ENCODE results near the gene LAMA1. TPM values are rescaled to one million over a fixed set of nuclear protein-coding genes. Genes with fewer than 3 reads are reported as not detected.

Gene LAMA1
- total RNA-seq, 2 donors from 2014 or later = 0.99 to 3.4 TPM

DNA sequence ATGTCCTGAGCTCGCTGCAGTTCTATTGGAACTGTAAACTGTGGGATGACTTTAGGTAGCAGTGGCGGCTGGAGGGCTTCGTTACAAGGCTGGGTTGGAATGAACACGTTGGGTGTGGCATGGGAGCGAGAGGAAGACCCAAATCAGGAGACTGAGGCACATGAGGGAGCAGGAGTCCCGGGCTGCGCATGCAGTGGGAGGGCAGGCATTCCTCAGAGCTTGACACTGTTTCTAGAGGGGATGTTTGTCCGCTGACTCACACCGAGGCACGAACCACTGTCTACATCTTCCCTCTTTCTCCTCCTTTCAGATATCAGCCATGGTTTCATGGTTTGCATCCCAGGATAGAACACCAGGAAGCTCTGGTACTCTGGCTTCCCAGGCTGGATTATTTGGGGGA lies 40.6 kb upstream of the LAMA1 start:
- no peak for DNase-seq
- no peak overlapping the region for H3K27ac ChIP-seq
- TF ChIP-seq, protein P1, sequence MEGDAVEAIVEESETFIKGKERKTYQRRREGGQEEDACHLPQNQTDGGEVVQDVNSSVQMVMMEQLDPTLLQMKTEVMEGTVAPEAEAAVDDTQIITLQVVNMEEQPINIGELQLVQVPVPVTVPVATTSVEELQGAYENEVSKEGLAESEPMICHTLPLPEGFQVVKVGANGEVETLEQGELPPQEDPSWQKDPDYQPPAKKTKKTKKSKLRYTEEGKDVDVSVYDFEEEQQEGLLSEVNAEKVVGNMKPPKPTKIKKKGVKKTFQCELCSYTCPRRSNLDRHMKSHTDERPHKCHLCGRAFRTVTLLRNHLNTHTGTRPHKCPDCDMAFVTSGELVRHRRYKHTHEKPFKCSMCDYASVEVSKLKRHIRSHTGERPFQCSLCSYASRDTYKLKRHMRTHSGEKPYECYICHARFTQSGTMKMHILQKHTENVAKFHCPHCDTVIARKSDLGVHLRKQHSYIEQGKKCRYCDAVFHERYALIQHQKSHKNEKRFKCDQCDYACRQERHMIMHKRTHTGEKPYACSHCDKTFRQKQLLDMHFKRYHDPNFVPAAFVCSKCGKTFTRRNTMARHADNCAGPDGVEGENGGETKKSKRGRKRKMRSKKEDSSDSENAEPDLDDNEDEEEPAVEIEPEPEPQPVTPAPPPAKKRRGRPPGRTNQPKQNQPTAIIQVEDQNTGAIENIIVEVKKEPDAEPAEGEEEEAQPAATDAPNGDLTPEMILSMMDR (IDR thresholded peaks at IDR 0.05) = no peak
- no peak for TF ChIP-seq POLR2A (IDR thresholded peaks at IDR 0.05)
- H3K36me3 ChIP-seq (replicated peaks in 1 of 2; ENCODE audit: insufficient read depth in 1 of 2, low read depth in 2 of 2) = no peaks in the 10 kb centered on the region
- H3K4me3 ChIP-seq = no peak overlapping the region
- intact Hi-C loops (cut with DNase I) = no loop called here
- no peaks in the 10 kb centered on the region for H3K4me1 ChIP-seq
- ATAC-seq = no peak
- H3K9me3 ChIP-seq = no peaks in the 10 kb centered on the region
- 79 to 81% methylated on average over 10 of the region's 10 CpGs for WGBS, 2 donors
- H3K27me3 ChIP-seq = no peaks in the 10 kb centered on the region

DNA sequence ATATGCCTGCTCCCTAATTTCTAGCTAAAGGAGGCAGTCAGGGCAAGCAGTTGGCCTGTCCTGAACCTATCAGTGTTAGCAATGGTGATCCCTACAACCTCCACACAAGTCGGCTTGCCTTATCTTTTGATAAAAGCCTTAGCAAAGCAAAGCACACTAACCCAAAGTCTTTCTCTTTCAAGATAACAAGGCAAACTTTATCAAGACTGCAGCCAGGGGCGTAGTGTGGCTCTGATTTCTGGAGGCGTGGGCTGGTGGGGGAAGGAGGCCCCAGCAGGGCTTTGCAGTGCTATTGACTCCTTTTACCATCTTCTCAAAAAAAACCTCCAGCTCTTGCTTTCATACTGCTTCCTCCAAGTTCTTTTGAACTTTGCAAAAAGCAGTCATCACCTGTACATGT lies 40.2 kb upstream of the LAMA1 start:
- Histone ChIP-seq H3K36me3 (replicated peaks in 1 of 2; ENCODE audit: insufficient read depth in 1 of 2, low read depth in 2 of 2) (no peaks in the 10 kb centered on the region), H3K4me1 (no peaks in the 10 kb centered on the region), H3K9me3 (no peaks in the 10 kb centered on the region), H3K27ac (no peak overlapping the region), H3K4me3 (no peak overlapping the region), H3K27me3 (no peaks in the 10 kb centered on the region)
- WGBS, 2 donors = 0 to 48% methylated on average over 1 to 3 of the region's 3 CpGs
- DNase-seq (no peak), ATAC-seq (no peak)
- intact Hi-C loops (cut with DNase I) = no loop called here
- no peak for TF ChIP-seq POLR2A (IDR thresholded peaks at IDR 0.05)
- TF ChIP-seq, protein P1 (IDR thresholded peaks at IDR 0.05) = no peak

DNA sequence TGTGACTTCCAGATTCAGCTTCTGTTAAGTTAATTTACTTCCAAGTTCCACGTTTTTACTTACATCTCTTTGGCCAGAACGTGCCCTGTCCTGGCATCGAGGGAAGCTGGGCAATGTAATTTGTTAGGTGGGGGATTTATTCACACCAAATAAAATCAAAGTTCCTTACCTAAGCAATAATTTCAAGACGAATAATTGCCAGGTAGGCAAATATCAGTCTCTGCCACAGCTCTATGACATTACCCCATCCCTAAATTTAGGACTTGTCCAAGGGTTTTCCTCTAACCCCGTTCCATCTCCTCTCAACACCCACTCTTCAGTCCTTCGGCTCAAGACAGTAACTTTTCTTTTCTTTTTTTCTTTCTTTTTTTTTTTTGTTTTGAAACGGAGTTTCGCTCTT lies 38.3 kb upstream of the LAMA1 start:
- Histone ChIP-seq H3K36me3 (replicated peaks in 1 of 2; ENCODE audit: insufficient read depth in 1 of 2, low read depth in 2 of 2) (no peaks in the 10 kb centered on the region), H3K27me3 (no peaks in the 10 kb centered on the region), H3K4me1 (no peaks in the 10 kb centered on the region), H3K4me3 (no peak overlapping the region), H3K27ac (no peak overlapping the region), H3K9me3 (no peaks in the 10 kb centered on the region)
- DNase-seq (no peak), ATAC-seq (no peak)
- 77 to 78% methylated on average over 8 of the region's 8 CpGs for WGBS, 2 donors
- TF ChIP-seq, protein P1 (IDR thresholded peaks at IDR 0.05) = no peak
- no peak for TF ChIP-seq POLR2A (IDR thresholded peaks at IDR 0.05)
- intact Hi-C loops (cut with DNase I) = no loop called here

DNA sequence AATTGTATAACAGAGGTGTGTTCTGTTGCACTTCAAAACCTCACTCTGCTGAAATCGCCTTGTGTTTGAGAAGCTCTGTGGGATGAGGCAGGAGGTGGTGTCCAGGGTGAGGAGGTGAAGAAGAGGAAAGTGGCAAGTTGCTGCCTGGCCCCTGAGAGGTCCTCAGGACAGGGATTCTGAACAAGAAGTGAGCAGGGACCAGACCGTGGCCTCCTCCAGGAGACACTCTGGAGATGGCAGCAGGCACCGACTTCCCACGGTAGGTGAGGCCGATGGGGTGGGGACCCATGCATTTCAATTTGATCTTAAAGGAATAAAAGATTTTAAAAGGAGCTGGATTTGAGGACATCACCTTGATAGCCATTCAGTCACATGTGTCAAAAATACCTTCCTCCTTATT lies 37.5 kb upstream of the LAMA1 start:
- no peak for TF ChIP-seq POLR2A (IDR thresholded peaks at IDR 0.05)
- TF ChIP-seq, protein P1 (IDR thresholded peaks at IDR 0.05) = no peak
- no peak for ATAC-seq
- 93 to 94% methylated on average over 5 of the region's 5 CpGs for WGBS, 2 donors

DNA sequence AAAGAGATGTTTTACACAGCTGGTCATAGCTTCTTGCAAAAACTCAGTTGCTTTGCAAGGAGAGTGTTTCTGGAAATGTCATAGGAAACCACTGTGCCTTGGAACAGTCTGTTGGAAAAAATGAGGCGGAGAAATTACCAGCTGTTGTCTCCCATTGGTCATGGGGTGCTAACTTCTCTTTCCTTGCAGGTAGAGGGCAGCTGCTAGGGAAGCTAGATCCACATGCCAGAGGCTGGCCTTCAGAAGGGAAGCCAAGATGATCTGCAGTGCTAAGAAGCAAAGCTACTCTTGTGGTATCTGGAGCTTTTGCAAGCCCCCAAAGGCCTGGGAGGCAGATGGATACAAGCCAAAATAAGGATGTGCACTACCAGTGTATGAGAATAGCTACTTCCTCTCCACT lies 34.8 kb upstream of the LAMA1 start:
- TF ChIP-seq, protein P1 (IDR thresholded peaks at IDR 0.05) = no peak
- no peak for TF ChIP-seq POLR2A (IDR thresholded peaks at IDR 0.05)
- WGBS, 2 donors = 71 to 82% methylated on average over 1 of the region's 1 CpG
- DNase-seq (no peak), ATAC-seq (no peak)
- no peaks in the 10 kb centered on the region for H3K36me3 ChIP-seq (replicated peaks in 1 of 2; ENCODE audit: insufficient read depth in 1 of 2, low read depth in 2 of 2)
- H3K9me3 ChIP-seq = no peaks in the 10 kb centered on the region
- intact Hi-C loops (cut with DNase I) = no loop called here
- H3K4me1 ChIP-seq = no peaks in the 10 kb centered on the region
- H3K27me3 ChIP-seq = no peaks in the 10 kb centered on the region
- no peak overlapping the region for H3K27ac ChIP-seq
- H3K4me3 ChIP-seq = no peak overlapping the region

More for the DNA sequence above, 37.5 kb upstream of the LAMA1 start:
- no peaks in the 10 kb centered on the region for H3K9me3 ChIP-seq
- intact Hi-C loops (cut with DNase I) = no loop called here
- no peak for DNase-seq
- no peaks in the 10 kb centered on the region for H3K36me3 ChIP-seq (replicated peaks in 1 of 2; ENCODE audit: insufficient read depth in 1 of 2, low read depth in 2 of 2)
- no peak overlapping the region for H3K4me3 ChIP-seq
- no peaks in the 10 kb centered on the region for H3K4me1 ChIP-seq
- no peaks in the 10 kb centered on the region for H3K27me3 ChIP-seq
- no peak overlapping the region for H3K27ac ChIP-seq
